Ectodermal cell (in vitro differentiated cells): ENCODE data around the gene SHC3.

Source experiments
- H3K27ac ChIP-seq: 2 replicates; pipeline ENCODE4 v1.7.0; 2013; ENCODE audit warnings: mild to moderate bottlenecking, low read depth, low read length; ENCODE audit not compliant: insufficient read depth, poor library complexity, severe bottlenecking
- H3K27me3 ChIP-seq: 2 replicates; pipeline ENCODE4 v1.7.0; 2013; ENCODE audit warnings: mild to moderate bottlenecking, low read length; ENCODE audit not compliant: insufficient read depth, control insufficient read depth, poor library complexity, severe bottlenecking
- H3K36me3 ChIP-seq: one replicate; pipeline ENCODE4 v1.7.0; 2013; ENCODE audit warnings: low read length; ENCODE audit not compliant: control insufficient read depth, insufficient read depth
- H3K4me1 ChIP-seq: one replicate; pipeline ENCODE4 v1.7.0; 2013; ENCODE audit warnings: low read length; ENCODE audit not compliant: control insufficient read depth, insufficient read depth
- H3K4me3 ChIP-seq: 2 replicates; pipeline ENCODE4 v1.7.0; 2013; ENCODE audit warnings: low read depth, low read length, control low read depth; ENCODE audit not compliant: insufficient read depth
- H3K9me3 ChIP-seq: 2 replicates; pipeline ENCODE4 v1.7.0; 2013; ENCODE audit warnings: mild to moderate bottlenecking, low read length, moderate library complexity; ENCODE audit not compliant: control insufficient read depth
- WGBS, 2 experiments: methylation state at CpG; one replicate each; pipeline ENCODE4 v1.1.7; 2013; ENCODE audit warnings: missing lambda C conversion rate in 2 of 2; 5-methylcytosine and 5-hydroxymethylcytosine counted together

Gene SHC3

GRCh38 chr9:88983865-88984542 lies 194.6 kb downstream of the SHC3 start:
- WGBS, 2 experiments: 88 to 100% methylated on average over 2 of the region's 2 CpGs

DNA sequence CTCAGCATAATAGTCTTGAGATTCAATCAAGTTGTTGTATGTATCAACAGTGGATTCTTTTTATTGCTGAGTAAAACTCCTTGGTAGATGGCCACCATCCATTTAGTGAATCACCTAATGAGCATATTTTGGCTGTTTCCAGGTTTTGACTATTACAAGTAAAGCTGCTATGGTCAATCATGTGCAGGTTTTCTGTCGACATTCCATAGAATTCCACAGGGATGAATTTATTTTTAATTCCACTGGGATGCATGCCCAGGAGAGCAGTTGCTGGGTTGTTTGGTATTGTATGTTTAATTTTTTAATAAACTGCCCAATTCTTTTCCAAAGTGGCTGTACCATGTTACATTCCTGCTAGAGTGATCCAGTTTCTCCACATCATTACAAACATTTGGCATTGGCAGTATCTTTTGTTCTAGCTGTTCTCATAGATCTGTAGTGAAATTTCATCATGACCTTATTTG lies 197.8 kb downstream of the SHC3 start:
- Histone ChIP-seq H3K4me1 (no peaks in the 10 kb centered on the region), H3K27ac (no peak overlapping the region), H3K36me3 (no peaks in the 10 kb centered on the region), H3K27me3 (no peaks in the 10 kb centered on the region), H3K4me3 (no peak overlapping the region), H3K9me3 (peaks cover 3% of the 10 kb centered on the region)
- 95 to 100% methylated on average over 1 of the region's 1 CpG for WGBS, 2 experiments

More at GRCh38 chr9:88983865-88984542, 194.6 kb downstream of the SHC3 start:
- Histone ChIP-seq H3K27me3 (no peaks in the 10 kb centered on the region), H3K36me3 (no peaks in the 10 kb centered on the region), H3K4me1 (no peaks in the 10 kb centered on the region), H3K27ac (no peak overlapping the region), H3K4me3 (no peak overlapping the region), H3K9me3 (peaks cover 3% of the 10 kb centered on the region)

DNA sequence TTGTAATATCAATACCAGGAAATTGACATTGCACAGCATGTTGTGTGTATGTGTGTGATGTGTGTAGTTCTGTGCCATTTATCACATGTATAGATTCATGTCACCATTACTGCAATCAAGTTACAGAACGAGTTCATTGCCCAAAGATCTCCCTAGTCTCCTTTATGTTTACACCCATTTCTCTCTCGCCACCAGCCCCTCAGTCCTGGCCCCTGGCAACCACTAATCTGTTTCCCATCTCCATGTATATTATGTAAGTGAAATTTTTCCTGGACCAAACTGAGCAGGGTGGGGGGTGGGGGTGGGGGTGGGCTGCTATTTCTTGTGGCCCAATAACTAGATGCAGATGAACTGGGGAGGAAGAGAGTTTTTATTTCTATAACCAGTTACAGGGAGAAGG lies 198.8 kb downstream of the SHC3 start:
- H3K27me3 ChIP-seq: no peaks in the 10 kb centered on the region
- no peaks in the 10 kb centered on the region for H3K36me3 ChIP-seq
- H3K27ac ChIP-seq: no peak overlapping the region
- WGBS, 2 experiments: 78 to 95% methylated on average over 1 to 2 of the region's 2 CpGs
- H3K9me3 ChIP-seq: peaks cover 3% of the 10 kb centered on the region
- no peaks in the 10 kb centered on the region for H3K4me1 ChIP-seq
- H3K4me3 ChIP-seq: no peak overlapping the region

- H3K9me3 ChIP-seq: peaks cover 3% of the 10 kb centered on the region
- H3K27ac ChIP-seq: no peak overlapping the region
- H3K4me1 ChIP-seq: no peaks in the 10 kb centered on the region
- 97 to 98% methylated on average over 2 of the region's 2 CpGs for WGBS, 2 experiments
- no peaks in the 10 kb centered on the region for H3K27me3 ChIP-seq
- H3K36me3 ChIP-seq: no peaks in the 10 kb centered on the region
- H3K4me3 ChIP-seq: no peak overlapping the region
Measured at GRCh38 chr9:88979021-88979420, 199.6 kb downstream of the SHC3 start.

DNA sequence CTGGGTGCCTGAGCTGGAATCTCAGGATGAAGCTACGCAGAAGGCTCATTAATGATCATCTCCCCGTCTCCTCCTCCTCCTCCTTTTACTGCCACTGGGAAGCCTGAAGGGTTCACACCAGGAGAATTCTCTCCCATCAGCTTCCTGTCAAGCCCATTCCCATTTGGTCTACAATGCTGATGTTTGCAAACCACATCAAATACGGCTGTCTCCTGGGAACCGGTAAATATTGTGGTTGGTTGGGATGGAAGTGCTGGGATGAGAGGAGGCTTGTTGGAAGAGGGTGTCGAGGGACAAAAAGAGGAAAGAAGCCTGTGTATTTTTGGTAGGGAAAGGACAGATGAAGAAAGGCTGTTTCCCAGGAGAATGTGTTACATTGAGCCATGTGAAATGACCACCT lies 200.6 kb downstream of the SHC3 start:
- no peak overlapping the region for H3K4me3 ChIP-seq
- no peaks in the 10 kb centered on the region for H3K27me3 ChIP-seq
- no peaks in the 10 kb centered on the region for H3K4me1 ChIP-seq
- no peak overlapping the region for H3K27ac ChIP-seq
- WGBS, 2 experiments: 91 to 93% methylated on average over 5 of the region's 5 CpGs
- peaks cover 3% of the 10 kb centered on the region for H3K9me3 ChIP-seq
- no peaks in the 10 kb centered on the region for H3K36me3 ChIP-seq

- 93 to 94% methylated on average over 5 of the region's 5 CpGs for WGBS, 2 experiments
- H3K36me3 ChIP-seq: no peaks in the 10 kb centered on the region
- H3K4me1 ChIP-seq: no peaks in the 10 kb centered on the region
- H3K27ac ChIP-seq: no peak overlapping the region
- H3K9me3 ChIP-seq: peaks cover 3% of the 10 kb centered on the region
- no peak overlapping the region for H3K4me3 ChIP-seq
- no peaks in the 10 kb centered on the region for H3K27me3 ChIP-seq
Measured at GRCh38 chr9:88976890-88977257, 201.7 kb downstream of the SHC3 start.

- Histone ChIP-seq H3K27ac (no peak overlapping the region), H3K4me1 (no peaks in the 10 kb centered on the region), H3K27me3 (no peaks in the 10 kb centered on the region), H3K4me3 (no peak overlapping the region), H3K9me3 (no peaks in the 10 kb centered on the region), H3K36me3 (no peaks in the 10 kb centered on the region)
- 83% methylated on average over 8 of the region's 8 CpGs for WGBS, 2 experiments
Measured at GRCh38 chr9:88975966-88976889, 202.4 kb downstream of the SHC3 start.

DNA sequence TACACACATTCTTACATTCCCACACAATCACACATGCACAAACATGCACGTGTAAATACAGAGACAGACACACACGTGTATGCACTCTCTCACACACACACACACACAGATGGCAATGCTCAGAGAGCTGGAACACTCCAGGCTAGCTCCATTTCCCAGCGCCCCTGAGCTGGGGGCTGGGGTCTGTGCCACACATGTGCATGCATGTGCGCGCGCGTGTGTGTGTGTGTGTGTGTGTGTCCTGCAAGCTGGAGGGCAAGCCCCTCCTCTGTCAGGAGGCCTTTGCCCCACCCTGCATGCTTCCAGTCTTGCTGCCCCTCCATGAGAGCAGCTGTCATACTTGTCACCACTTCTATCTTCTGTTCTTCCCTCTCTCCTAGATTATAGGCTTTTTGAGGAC lies 204.0 kb downstream of the SHC3 start:
- Histone ChIP-seq H3K27ac (no peak overlapping the region), H3K9me3 (no peaks in the 10 kb centered on the region), H3K36me3 (no peaks in the 10 kb centered on the region), H3K27me3 (no peaks in the 10 kb centered on the region), H3K4me3 (no peak overlapping the region), H3K4me1 (no peaks in the 10 kb centered on the region)
- WGBS, 2 experiments: 87 to 90% methylated on average over 7 of the region's 7 CpGs

- Histone ChIP-seq H3K9me3 (no peaks in the 10 kb centered on the region), H3K4me3 (no peak overlapping the region), H3K4me1 (no peaks in the 10 kb centered on the region), H3K27me3 (no peaks in the 10 kb centered on the region), H3K36me3 (no peaks in the 10 kb centered on the region), H3K27ac (no peak overlapping the region)
- 82 to 88% methylated on average over 12 of the region's 12 CpGs for WGBS, 2 experiments
Measured at GRCh38 chr9:88973281-88974045, 205.2 kb downstream of the SHC3 start.

GRCh38 chr9:88972401-88972800 lies 206.2 kb downstream of the SHC3 start:
- 89% methylated on average over 4 of the region's 4 CpGs for whole genome bisulfite sequencing, 2 experiments
- Histone ChIP-seq H3K9me3 (no peaks in the 10 kb centered on the region), H3K4me1 (no peaks in the 10 kb centered on the region), H3K4me3 (no peak overlapping the region), H3K36me3 (no peaks in the 10 kb centered on the region), H3K27me3 (no peaks in the 10 kb centered on the region), H3K27ac (no peak overlapping the region)
